Left ventricle myocardium inferior (tissue), 1 donor: ENCODE data around the gene CCDC8. TPM values are rescaled to one million over a fixed set of nuclear protein-coding genes. Genes with fewer than 3 reads are reported as not detected.

Experiments used
- DNase-seq: peaks from one replicate; pipeline ENCODE4 v3.0.0-alpha.2; 2020
- H3K27ac ChIP-seq: fragments of 200-600 bp; replicated peaks from 2 replicates; pipeline ENCODE4 v1.8.0; 2021
- H3K27me3 ChIP-seq: fragments of 200-600 bp; 2 replicates; pipeline ENCODE4 v1.8.0; 2021; ENCODE audit warnings: low read depth
- H3K36me3 ChIP-seq: fragments of 200-600 bp; 2 replicates; pipeline ENCODE4 v1.8.0; 2021
- H3K4me1 ChIP-seq: fragments of 200-600 bp; 2 replicates; pipeline ENCODE4 v1.8.0; 2021
- H3K4me3 ChIP-seq: fragments of 200-600 bp; 2 replicates; pipeline ENCODE4 v1.8.0; 2021; ENCODE audit warnings: mild to moderate bottlenecking, moderate library complexity
- H3K9me3 ChIP-seq: fragments of 200-600 bp; replicated peaks from 2 replicates; pipeline ENCODE4 v1.8.0; 2021
- intact Hi-C: fragments of 100-400 bp; cut with micrococcal nuclease; formaldehyde crosslinking; loops from one replicate; pipeline ENCODE4 v1.11.0; 2022
- total RNA-seq: library from RNA; stranded (reverse); fragmentation: NEBNext Ultra II Directional; extraction: Animal tissue kit (Norgen Biotek cat#: 25700); gene quantifications from one replicate; pipeline ENCODE4 v1.2.1, GENCODE V29; 2021
- TF ChIP-seq, protein P1 (sequence below): fragments of 200-600 bp; IDR thresholded peaks from 2 replicates; pipeline ENCODE4 v1.8.0; 2021; ENCODE audit warnings: antibody characterized with exemption, mild to moderate bottlenecking, borderline replicate concordance
- donor health status: DM: no; HTN: yes; CAD: no; lungs with severe emphysema.

CCDC8 gene
- total RNA-seq, 1 donor from 2014 or later = 30.8 TPM

DNA sequence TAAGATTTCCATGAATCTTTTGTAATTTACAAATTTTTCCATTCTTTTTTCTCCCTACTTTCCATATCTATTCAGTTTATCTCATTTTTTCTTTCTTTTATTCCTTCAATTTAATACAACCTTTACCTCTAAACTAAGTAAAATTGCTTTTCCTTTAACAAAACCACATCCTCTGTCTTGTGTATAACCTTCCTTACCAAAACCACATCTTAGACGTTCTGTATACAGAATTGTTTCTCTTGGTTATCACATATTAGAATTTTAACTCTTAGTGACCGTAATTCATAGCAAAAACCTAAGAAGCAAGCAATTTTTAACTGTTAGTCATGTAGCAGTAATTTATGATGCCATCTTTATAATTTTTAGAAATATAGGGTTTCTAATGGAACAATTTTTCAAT is 51.4 kb downstream of the CCDC8 start:
- intact Hi-C loops = no loop called here
- Histone ChIP-seq H3K9me3 (no peaks in the 10 kb centered on the region), H3K4me3 (no peak overlapping the region), H3K4me1 (peaks cover 27% of the 10 kb centered on the region), H3K36me3 (peaks cover 22% of the 10 kb centered on the region), H3K27ac (no peak overlapping the region), H3K27me3 (no peaks in the 10 kb centered on the region)
- DNase-seq = no peak
- TF ChIP-seq, protein P1, sequence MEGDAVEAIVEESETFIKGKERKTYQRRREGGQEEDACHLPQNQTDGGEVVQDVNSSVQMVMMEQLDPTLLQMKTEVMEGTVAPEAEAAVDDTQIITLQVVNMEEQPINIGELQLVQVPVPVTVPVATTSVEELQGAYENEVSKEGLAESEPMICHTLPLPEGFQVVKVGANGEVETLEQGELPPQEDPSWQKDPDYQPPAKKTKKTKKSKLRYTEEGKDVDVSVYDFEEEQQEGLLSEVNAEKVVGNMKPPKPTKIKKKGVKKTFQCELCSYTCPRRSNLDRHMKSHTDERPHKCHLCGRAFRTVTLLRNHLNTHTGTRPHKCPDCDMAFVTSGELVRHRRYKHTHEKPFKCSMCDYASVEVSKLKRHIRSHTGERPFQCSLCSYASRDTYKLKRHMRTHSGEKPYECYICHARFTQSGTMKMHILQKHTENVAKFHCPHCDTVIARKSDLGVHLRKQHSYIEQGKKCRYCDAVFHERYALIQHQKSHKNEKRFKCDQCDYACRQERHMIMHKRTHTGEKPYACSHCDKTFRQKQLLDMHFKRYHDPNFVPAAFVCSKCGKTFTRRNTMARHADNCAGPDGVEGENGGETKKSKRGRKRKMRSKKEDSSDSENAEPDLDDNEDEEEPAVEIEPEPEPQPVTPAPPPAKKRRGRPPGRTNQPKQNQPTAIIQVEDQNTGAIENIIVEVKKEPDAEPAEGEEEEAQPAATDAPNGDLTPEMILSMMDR = no peak

Other genes with a start within 250 kb of the CCDC8 start
- not detected for gene IGFL1, start 183.8 kb downstream of the CCDC8 start, total RNA-seq
- gene HIF3A, start 116.5 kb downstream of the CCDC8 start, total RNA-seq = 87.7 TPM
- 70.8 TPM for gene PPP5C, start 66.5 kb downstream of the CCDC8 start, total RNA-seq
- not detected for gene PNMA8C, start 15.4 kb upstream of the CCDC8 start, total RNA-seq
- 8.4 TPM for gene PNMA8A, start 58.0 kb upstream of the CCDC8 start, total RNA-seq
- 0.55 TPM for gene PNMA8B, start 82.3 kb upstream of the CCDC8 start, total RNA-seq
- 294 TPM for gene CALM3, start 187.8 kb upstream of the CCDC8 start, total RNA-seq
- gene PTGIR, start 211.5 kb upstream of the CCDC8 start, total RNA-seq = 3.7 TPM
- not detected for gene GNG8, start 222.6 kb upstream of the CCDC8 start, total RNA-seq
- 18.3 TPM for gene DACT3, start 247.6 kb upstream of the CCDC8 start, total RNA-seq